ENCODE results near the gene SMARCE1.

DNA sequence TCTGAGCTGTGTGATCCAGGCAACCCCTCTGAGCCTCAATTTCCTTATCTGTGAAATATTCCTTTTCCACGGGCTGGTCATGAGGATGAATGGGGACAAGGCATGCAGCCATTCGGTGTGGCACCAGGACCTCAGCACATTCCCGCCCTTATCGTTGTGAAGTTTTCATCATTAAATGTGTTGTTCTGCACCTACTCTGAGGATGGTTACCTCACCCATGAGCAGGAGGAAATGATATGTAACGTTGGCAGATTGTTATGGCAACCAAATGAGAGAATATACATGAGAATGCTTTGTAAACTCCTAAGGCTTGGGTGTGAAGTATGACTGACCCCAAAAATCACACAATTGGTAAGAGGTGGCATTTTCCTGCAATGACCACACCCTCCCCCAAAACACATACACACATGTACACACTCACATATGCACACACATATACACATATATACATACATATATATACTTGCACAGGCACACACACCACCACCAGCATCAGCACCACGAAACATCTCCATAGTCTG, 39.5 kb downstream of the SMARCE1 start:
- TF ChIP-seq TAF1 (IDR thresholded peaks at IDR 0.05; ENCODE audit: low read depth, low read length) (no peak), POLR2A (IDR thresholded peaks at IDR 0.05; ENCODE audit: low read depth, low read length) (no peak)

Data from GM12891 (cell line).